Epidermal melanocyte (primary cell): ENCODE data around the gene TRPV5.

Source experiments
- DNase-seq: peaks from one replicate; pipeline ENCODE4 v3.0.0; 2011; ENCODE audit warnings: low spot score; ENCODE audit not compliant: insufficient read length

Gene TRPV5

DNA sequence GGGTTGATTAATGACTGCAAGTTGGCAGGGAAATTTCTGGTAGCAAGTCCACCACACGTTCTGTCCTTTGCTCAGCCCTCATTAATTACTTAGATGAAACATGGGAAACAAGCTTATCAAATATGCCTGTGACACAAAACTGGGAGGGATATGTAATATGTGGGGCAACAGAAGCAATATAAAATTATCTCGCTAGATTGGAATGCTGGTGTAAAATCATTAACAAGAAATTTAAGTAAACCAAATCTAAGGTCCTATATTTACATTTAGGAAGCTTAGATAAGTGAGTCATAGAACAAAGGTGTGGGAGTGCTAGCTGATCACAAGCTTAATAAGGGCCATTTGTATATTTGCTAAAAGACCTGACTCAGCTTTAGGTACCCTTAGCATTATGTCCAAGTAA is 23.5 kb downstream of the TRPV5 start:
- no peak for DNase-seq

- DNase-seq = no peak
Measured at GRCh38 chr7:142908921-142909890, 24.3 kb downstream of the TRPV5 start.

- no peak for DNase-seq
Measured at GRCh38 chr7:142908290-142908689, 25.3 kb downstream of the TRPV5 start.

DNA sequence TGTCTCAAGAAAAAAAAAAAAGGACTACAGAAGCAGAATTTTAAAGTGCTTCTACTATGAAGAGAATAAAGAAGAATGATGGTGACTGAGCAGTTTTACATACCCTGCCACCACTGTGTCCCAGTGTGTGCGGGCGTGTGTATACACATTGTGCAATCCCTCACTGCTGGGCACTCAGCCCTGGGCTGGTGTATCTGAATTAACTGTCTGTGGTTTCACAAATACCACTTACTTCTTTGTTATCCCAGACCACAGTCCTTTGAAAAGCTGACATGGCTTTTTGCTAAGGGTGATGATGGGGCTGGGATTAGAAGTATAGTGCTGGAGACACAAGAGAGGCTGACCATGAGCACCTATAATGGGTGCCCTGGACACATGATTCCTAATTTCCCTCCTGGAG is 26.9 kb downstream of the TRPV5 start:
- DNase-seq = no peak

DNA sequence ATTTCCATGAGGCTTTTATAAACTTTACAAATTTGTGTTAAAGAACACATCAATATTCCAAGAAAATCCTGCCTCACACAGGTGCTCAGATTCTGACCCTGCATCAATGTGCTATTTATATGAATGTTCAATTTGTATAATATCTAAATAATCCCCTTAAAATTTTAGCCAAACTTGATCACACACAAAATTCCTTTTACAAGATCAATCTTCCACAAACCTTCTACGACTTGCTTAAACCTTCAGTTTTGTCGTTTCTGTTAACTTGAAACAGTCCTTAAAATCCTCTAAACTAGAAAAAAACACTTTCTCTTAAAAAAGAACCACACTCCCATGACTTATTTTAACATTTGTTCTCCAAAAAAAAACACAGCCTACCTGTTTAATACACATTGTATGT is 27.8 kb downstream of the TRPV5 start:
- DNase-seq = no peak

GRCh38 chr7:142904128-142904527 is 29.4 kb downstream of the TRPV5 start:
- no peak for DNase-seq

- no peak for DNase-seq
Measured at GRCh38 chr7:142901426-142902259, 31.9 kb downstream of the TRPV5 start.

DNA sequence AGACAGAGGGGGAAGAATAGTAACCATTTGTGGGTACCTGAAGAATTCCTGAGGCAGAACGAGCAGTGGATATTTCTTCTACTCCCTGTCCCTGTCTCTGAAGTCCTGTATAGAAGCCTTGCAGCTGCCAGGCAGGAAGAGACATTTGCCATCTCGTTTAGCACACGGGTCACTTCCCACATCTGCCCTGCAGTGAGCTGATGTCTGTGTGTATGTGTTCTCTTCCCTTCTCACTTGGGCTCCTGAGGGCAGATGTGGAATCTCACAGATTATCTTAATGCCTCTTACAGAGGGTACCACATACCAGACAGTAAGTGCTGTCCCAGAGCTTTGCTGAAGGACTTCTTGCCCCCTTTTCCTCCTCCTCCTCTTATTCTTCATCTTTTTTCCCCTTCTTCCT is 33.9 kb downstream of the TRPV5 start:
- DNase-seq = no peak

- no peak for DNase-seq
Measured at GRCh38 chr7:142898377-142899170, 35.0 kb downstream of the TRPV5 start.

DNA sequence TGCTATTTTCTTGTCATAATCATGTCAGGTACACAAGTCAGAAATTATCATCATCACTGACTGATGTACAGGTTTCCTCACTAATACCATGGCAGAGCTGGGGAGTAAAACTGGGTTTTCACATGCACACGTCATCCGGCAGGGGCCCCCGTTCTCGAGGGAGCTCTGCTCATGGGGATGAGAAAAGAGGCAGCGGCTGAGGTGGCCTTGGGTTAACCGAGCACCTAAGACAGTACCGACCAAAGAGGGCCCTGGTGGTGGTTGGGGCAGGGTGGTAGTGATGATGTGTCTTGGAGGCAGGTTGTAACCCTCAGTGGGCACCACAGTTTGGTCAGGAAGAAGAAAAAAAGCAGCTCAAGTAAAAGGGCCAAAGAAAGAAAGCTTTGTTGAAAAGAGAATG is 35.9 kb downstream of the TRPV5 start:
- DNase-seq = no peak

- no peak for DNase-seq
Measured at GRCh38 chr7:142896741-142897379, 36.7 kb downstream of the TRPV5 start.

- no peak for DNase-seq
Measured at GRCh38 chr7:142896151-142896550, 37.4 kb downstream of the TRPV5 start.

DNA sequence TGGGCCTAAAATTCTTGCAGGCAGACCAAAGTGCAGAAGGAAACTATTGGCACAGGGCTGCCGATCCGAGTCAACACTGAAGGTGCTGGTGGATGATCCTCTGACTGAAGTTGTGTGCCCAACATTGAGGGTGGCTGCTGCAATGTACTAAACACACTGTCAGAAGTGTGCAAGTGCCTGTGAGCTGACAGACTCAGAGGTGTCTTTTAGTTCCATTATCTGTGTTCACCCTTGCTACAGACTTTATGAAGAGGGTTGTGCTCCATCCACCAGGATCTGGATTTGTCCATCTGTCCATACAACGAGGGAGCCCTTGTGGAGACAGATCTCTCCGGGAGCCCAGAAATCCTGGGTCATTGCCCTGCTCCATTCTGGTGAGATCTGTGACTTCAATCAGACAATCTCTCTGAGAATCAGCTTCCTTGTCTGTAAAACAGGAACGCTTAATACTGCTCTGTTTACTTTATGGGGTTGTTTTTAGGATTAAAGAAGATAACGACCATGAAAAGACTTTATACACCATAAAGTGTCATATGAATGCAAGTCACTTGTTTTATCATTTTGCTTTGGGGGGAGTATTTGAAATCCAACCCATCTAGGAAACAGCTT is 38.5 kb downstream of the TRPV5 start:
- DNase-seq = no peak

DNA sequence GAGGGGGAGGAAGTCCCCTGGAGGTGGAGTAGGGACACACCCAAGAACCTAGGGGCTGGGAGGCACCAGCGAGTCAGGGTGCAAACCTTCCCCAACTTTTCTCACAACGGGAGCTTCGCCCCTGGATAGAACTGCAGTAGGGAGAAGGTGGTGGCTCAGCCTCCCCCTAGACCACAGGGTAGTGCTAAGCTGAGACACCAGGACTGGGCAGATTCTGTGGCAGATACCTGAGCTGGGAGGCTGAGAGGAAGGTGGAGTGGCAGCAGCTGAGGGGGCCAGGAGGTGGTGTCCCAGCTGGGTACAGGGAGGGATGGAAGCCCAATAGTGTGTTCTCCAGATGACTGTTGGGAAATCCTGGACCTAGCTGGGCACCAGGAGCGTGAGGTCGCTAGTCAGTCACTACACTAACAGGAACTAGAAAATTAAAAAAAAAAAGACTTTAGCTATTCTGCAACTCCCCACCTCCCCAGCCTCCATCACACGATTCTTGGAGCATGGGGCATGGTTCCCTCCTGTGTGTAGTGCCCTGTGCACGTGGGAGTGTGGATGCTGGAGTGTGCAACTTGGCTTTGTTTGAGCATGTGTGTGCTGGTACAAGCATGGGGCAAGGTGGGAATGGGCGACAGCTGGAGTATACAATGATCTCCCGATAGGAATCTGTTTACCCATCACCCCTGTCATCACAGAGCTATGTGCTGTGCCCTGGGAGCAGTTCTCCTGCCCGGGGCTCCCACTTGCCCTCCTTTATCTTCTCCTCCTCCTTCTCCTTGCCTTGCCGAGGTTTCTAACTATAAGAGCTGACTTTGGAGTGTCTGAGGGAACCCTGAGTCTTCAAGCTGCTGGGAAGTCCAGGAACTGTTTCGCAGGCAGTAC is 39.2 kb downstream of the TRPV5 start:
- no peak for DNase-seq

GRCh38 chr7:142892951-142893350 is 40.6 kb downstream of the TRPV5 start:
- no peak for DNase-seq

DNA sequence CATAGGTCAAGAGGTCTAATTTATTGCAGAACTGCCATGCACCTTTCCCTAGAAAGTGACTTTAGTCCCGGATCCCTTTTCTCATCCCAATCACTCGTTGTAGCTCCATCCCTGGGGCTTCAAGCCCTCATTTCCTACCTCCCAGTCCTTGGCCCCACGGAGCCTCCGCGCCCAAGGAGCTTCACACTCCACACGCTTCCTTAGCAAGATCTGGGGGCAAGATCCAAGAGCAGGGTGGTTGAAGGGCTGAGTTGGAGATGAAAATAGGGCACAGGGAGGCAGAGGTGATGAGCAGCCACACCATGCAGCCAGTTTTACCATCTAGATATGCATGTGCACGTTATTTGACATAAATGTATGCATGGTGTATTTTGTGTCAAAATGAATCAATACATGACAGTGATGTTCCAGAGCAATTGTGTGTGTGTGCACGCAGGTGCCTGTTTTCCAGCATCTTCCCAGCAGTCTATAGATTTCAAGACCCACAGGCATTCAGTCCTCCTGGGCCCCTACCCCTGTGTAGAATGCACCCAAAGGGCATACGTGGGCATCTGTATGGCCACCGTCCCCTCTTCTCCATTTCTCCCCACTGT is 42.0 kb downstream of the TRPV5 start:
- DNase-seq = no peak

- no peak for DNase-seq
Measured at GRCh38 chr7:142890874-142891485, 42.6 kb downstream of the TRPV5 start.

DNA sequence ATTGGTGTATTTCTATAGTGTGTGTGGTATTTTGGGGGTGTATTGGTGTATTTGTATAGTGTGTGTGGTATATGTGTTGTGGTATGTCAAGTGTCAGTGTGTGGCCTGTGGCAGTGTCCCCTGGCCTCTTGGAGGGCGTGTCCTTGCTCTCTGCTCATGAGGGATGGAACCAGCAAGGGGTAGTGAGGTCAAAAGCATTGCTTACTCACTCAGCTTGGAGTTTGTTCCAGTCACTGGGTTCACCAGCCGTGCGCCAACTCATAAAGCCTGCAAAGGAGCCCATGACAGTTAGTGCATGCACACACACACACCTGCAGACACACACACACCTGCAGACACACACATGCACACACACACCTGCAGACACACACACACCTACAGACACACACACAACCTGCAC is 43.7 kb downstream of the TRPV5 start:
- no peak for DNase-seq
